Tibial nerve (tissue), 4 donors: ENCODE measurements around the gene PMAIP1. TPM values are rescaled to one million over a fixed set of nuclear protein-coding genes. Genes with fewer than 3 reads are reported as not detected.

Experiments
- DNase-seq, 2 donors: peaks; one replicate each; pipeline ENCODE4 v3.0.0-alpha.2; 2019; ENCODE audit warnings: low spot score in 2 of 2
- H3K27ac ChIP-seq, 4 donors: fragments of 200-600 bp; sonication (generic) in 3 of 4; one replicate each; pipeline ENCODE4 v1.5.1; 2017 to 2019; ENCODE audit warnings: mild to moderate bottlenecking in 1 of 4
- H3K27me3 ChIP-seq, 2 donors: fragments of 200-600 bp; sonication (generic) in 1 of 2; one replicate each; pipeline versions ENCODE4 v1.5.1 to v1.6.0; 2017 to 2019
- H3K36me3 ChIP-seq, 3 donors: fragments of 200-600 bp; sonication (generic); one replicate each; pipeline ENCODE4 v1.5.1; 2018 to 2019
- H3K4me1 ChIP-seq, 4 donors: fragments of 200-600 bp; sonication (generic) in 3 of 4; one replicate each; pipeline ENCODE4 v1.5.1; 2017 to 2019
- H3K4me3 ChIP-seq, 4 donors: fragments of 200-600 bp; sonication (generic) in 3 of 4; one replicate each; pipeline ENCODE4 v1.5.1; 2017 to 2019; ENCODE audit warnings: mild to moderate bottlenecking in 1 of 4, moderate library complexity in 1 of 4
- H3K9me3 ChIP-seq, 4 donors: fragments of 200-600 bp; sonication (generic) in 3 of 4; one replicate each; pipeline ENCODE4 v1.5.1; 2017 to 2019
- EP300 ChIP-seq, 2 donors: sonication (generic); formaldehyde crosslinking; IDR thresholded peaks; one replicate each; pipeline ENCODE4 v1.6.1; 2017; ENCODE audit warnings: antibody characterized with exemption in 2 of 2, mild to moderate bottlenecking in 1 of 2
- POLR2A ChIP-seq, 2 donors: fragments of 450-650 bp; IDR thresholded peaks; one replicate each; pipeline ENCODE4 v1.6.1; 2017; ENCODE audit warnings: antibody characterized with exemption in 2 of 2, mild to moderate bottlenecking in 2 of 2, moderate library complexity in 2 of 2
- WGBS, 2 donors: methylation state at CpG; one replicate each; pipeline ENCODE4 v1.1.5; 2018; 5-methylcytosine and 5-hydroxymethylcytosine counted together
- total RNA-seq, 4 donors: library from RNA; depleted of rRNA; stranded (reverse); fragments of >200 nt; gene quantifications; one replicate each; pipeline ENCODE4 v1.1.0, GENCODE V29; 2016
- TF ChIP-seq, protein P1 (sequence below), 5 experiments: fragments of 200-600 bp in 3 of 5; fragments of 450-650 bp in 2 of 5; sonication (generic) in 3 of 5; IDR thresholded peaks; one replicate each; pipeline ENCODE4 v1.5.1; 2016 to 2019; ENCODE audit warnings: antibody characterized with exemption in 5 of 5, mild to moderate bottlenecking in 3 of 5, moderate library complexity in 2 of 5

Gene PMAIP1
- total RNA-seq, 4 donors from 2014 or later, result 0.22 to 0.98 TPM; not detected in 2

DNA sequence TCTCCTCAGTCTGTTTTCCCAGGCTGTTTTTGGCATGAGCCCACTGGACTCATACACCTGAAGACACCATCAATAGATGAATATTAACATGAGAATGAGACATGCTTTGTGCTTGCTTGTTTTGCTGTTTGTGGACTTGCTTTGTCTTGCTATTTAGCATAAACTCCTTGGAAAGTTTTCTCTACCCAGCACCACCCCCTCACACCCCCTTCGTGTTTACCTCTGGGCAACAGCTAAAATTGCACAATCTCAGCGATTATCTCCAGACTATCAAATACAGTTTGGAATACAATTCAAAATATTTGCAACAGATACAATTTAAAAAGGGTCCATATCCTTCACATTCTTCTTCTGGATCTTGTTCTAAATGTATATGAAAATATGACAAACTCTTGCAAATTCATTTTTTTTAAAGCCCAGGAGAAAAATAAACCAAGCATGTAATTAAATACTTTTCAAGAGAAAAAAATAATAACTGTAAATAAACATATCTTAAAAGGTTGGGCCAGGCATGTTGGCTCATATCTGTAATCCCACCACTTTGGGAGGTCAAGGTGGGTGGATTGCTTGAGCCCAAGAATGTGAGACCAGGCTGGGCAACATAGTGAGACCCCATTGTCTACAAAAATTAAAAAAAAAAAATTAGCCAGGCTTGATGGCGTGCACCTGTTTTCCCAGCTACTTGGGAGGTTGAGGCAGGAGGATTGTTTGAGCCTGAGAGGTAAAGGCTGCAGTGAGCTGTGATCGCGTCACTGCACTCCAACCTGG lies 32.3 kb upstream of the PMAIP1 start:
- H3K27me3 ChIP-seq, result no peaks in the 10 kb centered on the region
- 66 to 70% methylated on average over 5 of the region's 5 CpGs for WGBS, 2 donors
- H3K9me3 ChIP-seq, result no peaks in the 10 kb centered on the region
- no peaks in the 10 kb centered on the region for H3K4me1 ChIP-seq
- no peak overlapping the region for H3K4me3 ChIP-seq
- H3K36me3 ChIP-seq, result no peaks in the 10 kb centered on the region
- DNase-seq, result no peak
- no peak overlapping the region for H3K27ac ChIP-seq
- TF ChIP-seq POLR2A (IDR thresholded peaks at IDR 0.05), result no peak
- no peak for TF ChIP-seq EP300 (IDR thresholded peaks at IDR 0.05)
- TF ChIP-seq, protein P1, sequence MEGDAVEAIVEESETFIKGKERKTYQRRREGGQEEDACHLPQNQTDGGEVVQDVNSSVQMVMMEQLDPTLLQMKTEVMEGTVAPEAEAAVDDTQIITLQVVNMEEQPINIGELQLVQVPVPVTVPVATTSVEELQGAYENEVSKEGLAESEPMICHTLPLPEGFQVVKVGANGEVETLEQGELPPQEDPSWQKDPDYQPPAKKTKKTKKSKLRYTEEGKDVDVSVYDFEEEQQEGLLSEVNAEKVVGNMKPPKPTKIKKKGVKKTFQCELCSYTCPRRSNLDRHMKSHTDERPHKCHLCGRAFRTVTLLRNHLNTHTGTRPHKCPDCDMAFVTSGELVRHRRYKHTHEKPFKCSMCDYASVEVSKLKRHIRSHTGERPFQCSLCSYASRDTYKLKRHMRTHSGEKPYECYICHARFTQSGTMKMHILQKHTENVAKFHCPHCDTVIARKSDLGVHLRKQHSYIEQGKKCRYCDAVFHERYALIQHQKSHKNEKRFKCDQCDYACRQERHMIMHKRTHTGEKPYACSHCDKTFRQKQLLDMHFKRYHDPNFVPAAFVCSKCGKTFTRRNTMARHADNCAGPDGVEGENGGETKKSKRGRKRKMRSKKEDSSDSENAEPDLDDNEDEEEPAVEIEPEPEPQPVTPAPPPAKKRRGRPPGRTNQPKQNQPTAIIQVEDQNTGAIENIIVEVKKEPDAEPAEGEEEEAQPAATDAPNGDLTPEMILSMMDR (IDR thresholded peaks at IDR 0.05), result no peak

DNA sequence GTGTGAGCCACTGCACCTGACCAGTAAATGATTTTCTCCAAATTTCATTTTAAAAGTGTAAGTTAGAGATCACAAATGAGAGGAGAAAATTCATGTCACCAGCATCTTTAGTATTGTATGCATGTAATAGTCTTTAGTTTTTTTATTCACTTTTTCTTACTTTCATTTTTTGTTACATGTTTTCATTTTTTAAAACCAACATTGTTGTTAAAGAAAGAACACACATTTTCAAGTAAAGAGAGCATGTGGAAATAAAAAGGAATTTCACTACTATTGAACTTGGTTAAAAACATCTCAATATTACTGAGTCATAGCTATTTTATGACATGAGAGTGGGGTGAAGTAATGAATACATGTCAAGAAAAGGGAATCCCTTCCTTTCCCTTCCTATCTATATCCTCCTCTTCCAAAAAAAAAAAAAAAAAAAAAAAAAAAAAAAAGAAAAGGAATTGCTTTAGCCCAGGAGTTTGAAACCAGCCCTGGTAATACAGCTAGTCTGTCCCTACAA lies 29.1 kb upstream of the PMAIP1 start:
- Histone ChIP-seq H3K4me1 (no peaks in the 10 kb centered on the region), H3K36me3 (no peaks in the 10 kb centered on the region), H3K27ac (no peak overlapping the region), H3K27me3 (no peaks in the 10 kb centered on the region), H3K4me3 (no peak overlapping the region), H3K9me3 (no peaks in the 10 kb centered on the region)
- no peak for DNase-seq
- TF ChIP-seq, protein P1 (IDR thresholded peaks at IDR 0.05), result no peak
- no peak for TF ChIP-seq EP300 (IDR thresholded peaks at IDR 0.05)
- no peak for TF ChIP-seq POLR2A (IDR thresholded peaks at IDR 0.05)

DNA sequence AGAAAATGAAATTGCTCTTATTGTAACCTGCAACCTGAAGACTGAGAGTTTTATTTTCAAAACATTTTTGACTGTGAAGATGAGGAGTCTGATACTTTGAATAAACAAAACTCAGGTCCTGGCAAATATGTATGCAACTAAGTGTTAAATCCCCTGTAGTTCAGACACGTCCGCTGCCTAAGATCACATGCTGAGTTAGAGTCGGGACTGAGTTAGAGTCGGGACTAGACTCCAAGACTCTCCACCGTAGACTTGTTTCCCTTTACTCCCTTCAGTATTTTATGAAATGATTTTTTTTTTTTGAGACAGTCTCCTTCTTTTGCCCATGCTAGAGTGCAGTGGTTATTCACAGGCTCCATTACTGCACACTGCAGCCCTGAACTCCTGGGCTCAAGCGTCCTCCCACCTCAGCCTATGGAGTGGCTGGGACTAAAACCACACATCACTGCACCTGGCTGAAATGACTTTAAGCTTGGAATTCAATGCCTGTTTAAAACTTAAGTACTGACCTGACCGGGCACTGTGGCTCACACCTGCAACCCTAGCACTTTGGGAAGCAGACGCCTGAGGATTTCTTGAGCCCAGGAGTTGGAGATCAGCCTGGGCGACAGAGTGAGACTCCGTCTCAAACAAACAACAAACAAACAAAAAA lies 28.0 kb upstream of the PMAIP1 start:
- H3K27ac ChIP-seq, result no peak overlapping the region
- no peak for TF ChIP-seq EP300 (IDR thresholded peaks at IDR 0.05)
- TF ChIP-seq POLR2A (IDR thresholded peaks at IDR 0.05), result no peak
- TF ChIP-seq, protein P1 (IDR thresholded peaks at IDR 0.05), result no peak
- H3K36me3 ChIP-seq, result no peaks in the 10 kb centered on the region

DNA sequence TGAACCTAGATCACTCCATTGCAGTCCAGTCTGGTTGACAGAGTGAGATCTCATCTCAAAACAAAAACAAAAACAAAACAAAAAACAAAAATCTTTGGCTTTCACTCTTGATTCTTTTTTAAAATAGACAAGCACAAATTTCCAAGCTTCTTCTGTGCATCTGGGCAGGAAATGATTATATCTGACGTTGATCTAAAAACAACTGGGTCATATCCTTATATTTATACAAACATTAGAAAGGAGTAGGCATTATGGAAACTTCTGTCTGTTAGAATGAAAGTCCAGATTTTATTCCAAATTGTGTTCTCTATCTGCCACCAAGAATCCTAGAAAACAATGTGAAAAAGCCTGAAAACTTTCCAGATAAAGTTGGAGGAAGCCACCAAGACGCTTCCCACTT lies 26.2 kb upstream of the PMAIP1 start:
- Histone ChIP-seq H3K4me3 (no peak overlapping the region), H3K9me3 (no peaks in the 10 kb centered on the region), H3K27ac (no peak overlapping the region), H3K4me1 (no peaks in the 10 kb centered on the region), H3K27me3 (no peaks in the 10 kb centered on the region), H3K36me3 (no peaks in the 10 kb centered on the region)
- DNase-seq, result no peak
- TF ChIP-seq POLR2A (IDR thresholded peaks at IDR 0.05) (no peak), EP300 (IDR thresholded peaks at IDR 0.05) (no peak)
- TF ChIP-seq, protein P1 (IDR thresholded peaks at IDR 0.05), result no peak
- 44 to 51% methylated on average over 2 of the region's 2 CpGs for WGBS, 2 donors

More for the DNA sequence above, 28.0 kb upstream of the PMAIP1 start:
- DNase-seq, result no peak
- no peak overlapping the region for H3K4me3 ChIP-seq
- no peaks in the 10 kb centered on the region for H3K27me3 ChIP-seq
- H3K9me3 ChIP-seq, result no peaks in the 10 kb centered on the region
- no peaks in the 10 kb centered on the region for H3K4me1 ChIP-seq
- 62% methylated on average over 10 of the region's 10 CpGs for WGBS, 2 donors

DNA sequence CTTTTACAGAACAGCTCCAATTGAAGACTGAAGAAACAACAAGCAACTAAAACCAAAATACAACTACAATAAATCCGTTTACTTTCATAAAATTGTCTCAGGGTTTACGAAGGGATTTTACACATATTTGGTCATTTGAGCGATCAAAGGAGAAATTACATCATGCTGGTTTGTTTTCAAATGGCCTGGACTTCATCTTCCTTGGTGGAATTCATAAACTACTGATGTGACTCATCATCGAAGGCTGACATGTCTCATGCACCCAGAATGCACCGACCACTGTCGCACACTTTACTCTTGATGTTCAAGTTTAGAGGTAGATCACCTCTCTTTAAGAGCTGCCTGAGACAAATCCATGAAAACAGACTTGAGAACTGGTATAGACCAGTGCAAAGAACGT lies 25.6 kb upstream of the PMAIP1 start:
- Histone ChIP-seq H3K9me3 (no peaks in the 10 kb centered on the region), H3K27ac (no peak overlapping the region), H3K27me3 (no peaks in the 10 kb centered on the region), H3K4me3 (no peak overlapping the region), H3K4me1 (no peaks in the 10 kb centered on the region), H3K36me3 (no peaks in the 10 kb centered on the region)
- TF ChIP-seq, protein P1 (IDR thresholded peaks at IDR 0.05), result no peak
- TF ChIP-seq POLR2A (IDR thresholded peaks at IDR 0.05), result no peak
- no peak for TF ChIP-seq EP300 (IDR thresholded peaks at IDR 0.05)
- DNase-seq, result no peak
- 76 to 79% methylated on average over 7 of the region's 7 CpGs for WGBS, 2 donors
